GM04503 (cell line): ENCODE data around the gene SPEF2.
"Not testable (repeated sequence)": the region's sequence is repeated elsewhere in the genome, so short reads cannot be mapped to it uniquely, and the experiment has no call there.

Experiments used
- DNase-seq: peaks from one replicate; pipeline ENCODE4 v3.0.0-alpha.2; 2012; ENCODE audit warnings: low read depth

SPEF2 gene

GRCh38 chr5:35823347-35824098, 205.9 kb downstream of the SPEF2 start:
- DNase-seq: no peak

- DNase-seq: no peak
Measured at GRCh38 chr5:35826056-35826455, 208.4 kb downstream of the SPEF2 start.

- DNase-seq: no peak
Measured at GRCh38 chr5:35826554-35826953, 208.9 kb downstream of the SPEF2 start.

GRCh38 chr5:35828082-35828598, 210.5 kb downstream of the SPEF2 start:
- no peak for DNase-seq

GRCh38 chr5:35830587-35830986, 212.9 kb downstream of the SPEF2 start:
- no peak for DNase-seq

- DNase-seq: no peak
Measured at GRCh38 chr5:35832762-35833161, 215.1 kb downstream of the SPEF2 start.

GRCh38 chr5:35833224-35833623, 215.6 kb downstream of the SPEF2 start:
- DNase-seq: no peak

GRCh38 chr5:35835796-35836742, 218.4 kb downstream of the SPEF2 start:
- no peak for DNase-seq

- DNase-seq: no peak
Measured at GRCh38 chr5:35838370-35839042, 220.8 kb downstream of the SPEF2 start.

GRCh38 chr5:35842856-35843255, 225.2 kb downstream of the SPEF2 start:
- DNase-seq: no peak

GRCh38 chr5:35845508-35845907, 227.8 kb downstream of the SPEF2 start:
- not testable (repeated sequence) for DNase-seq

- no peak for DNase-seq
Measured at GRCh38 chr5:35847491-35847890, 229.8 kb downstream of the SPEF2 start.

- no peak for DNase-seq
Measured at GRCh38 chr5:35847961-35848360, 230.3 kb downstream of the SPEF2 start.

GRCh38 chr5:35849860-35850259, 232.2 kb downstream of the SPEF2 start:
- no peak for DNase-seq

- no peak for DNase-seq
Measured at GRCh38 chr5:35850967-35851680, 233.5 kb downstream of the SPEF2 start.

- DNase-seq: no peak
Measured at GRCh38 chr5:35852084-35852734, 234.5 kb downstream of the SPEF2 start.

- no peak for DNase-seq
Measured at GRCh38 chr5:35852773-35853172, 235.1 kb downstream of the SPEF2 start.

- no peak for DNase-seq
Measured at GRCh38 chr5:35853631-35854030, 236.0 kb downstream of the SPEF2 start.

- DNase-seq: no peak
Measured at GRCh38 chr5:35854248-35854647, 236.6 kb downstream of the SPEF2 start.

- DNase-seq: no peak
Measured at GRCh38 chr5:35855187-35855586, 237.5 kb downstream of the SPEF2 start.

GRCh38 chr5:35856186-35856764, 238.6 kb downstream of the SPEF2 start:
- DNase-seq: not testable (repeated sequence)
